Activated CD4-positive, alpha-beta T cell treated with anti-CD3 and anti-CD28 coated beads for 36 hours (primary cell): ENCODE data around the gene GIGYF1. TPM values are rescaled to one million over a fixed set of nuclear protein-coding genes. Genes with fewer than 3 reads are reported as not detected.
A peak's percentile ranks its signal among the peaks of the same experiment; 100 is the strongest.

Experiments used
- ATAC-seq: fragments of 200-7000 bp; cut with Tn5 transposase; one replicate; pipeline ENCODE4 v1.10.0; 2021; ENCODE audit warnings: mild to moderate bottlenecking, moderate library complexity
- CTCF ChIA-PET: fragments of 350-600 bp; sonication (Branson Sonifier 250); formaldehyde crosslinking; loops from one replicate; lab custom pipeline; 2021; ENCODE audit warnings: antibody characterized with exemption; lab: Charles Lee
- POLR2A ChIA-PET: fragments of 350-600 bp; sonication (Branson Sonifier 250); formaldehyde crosslinking; loops from one replicate; lab custom pipeline; 2021; ENCODE audit warnings: antibody characterized with exemption, inconsistent platforms; lab: Charles Lee
- DNase-seq: peaks from one replicate; pipeline ENCODE4 v3.0.0-alpha.2; 2020
- H3K27ac Mint-ChIP-seq: one replicate; pipeline ENCODE4 v1.8.0; 2021; ENCODE audit warnings: mixed read lengths
- H3K27me3 Mint-ChIP-seq: one replicate; pipeline ENCODE4 v1.8.0; 2021; ENCODE audit warnings: mixed read lengths
- H3K36me3 Mint-ChIP-seq: one replicate; pipeline ENCODE4 v1.8.0; 2021; ENCODE audit warnings: low read depth, mixed read lengths
- H3K4me1 Mint-ChIP-seq: one replicate; pipeline ENCODE4 v1.8.0; 2021; ENCODE audit warnings: mixed read lengths
- H3K4me3 Mint-ChIP-seq: one replicate; pipeline ENCODE4 v1.8.0; 2021; ENCODE audit warnings: mild to moderate bottlenecking, moderate library complexity, mixed read lengths
- H3K9me3 Mint-ChIP-seq: one replicate; pipeline ENCODE4 v1.8.0; 2021; ENCODE audit warnings: low read depth, mixed read lengths
- intact Hi-C, 2 experiments: fragments of 100-400 bp; cut with DNase I in 1 of 2; cut with micrococcal nuclease in 1 of 2; formaldehyde crosslinking; loops; one replicate each; pipeline versions ENCODE4 v1.14.2 to v1.15.1; 2022 to 2024; cut with DNase I, micrococcal nuclease
- total RNA-seq, 2 experiments: library from RNA; stranded (reverse); gene quantifications; one replicate each; pipeline ENCODE4 v1.2.3, GENCODE V29; 2021

Gene GIGYF1
- total RNA-seq, 2 experiments from 2014 or later, result 40.3 to 40.9 TPM

DNA sequence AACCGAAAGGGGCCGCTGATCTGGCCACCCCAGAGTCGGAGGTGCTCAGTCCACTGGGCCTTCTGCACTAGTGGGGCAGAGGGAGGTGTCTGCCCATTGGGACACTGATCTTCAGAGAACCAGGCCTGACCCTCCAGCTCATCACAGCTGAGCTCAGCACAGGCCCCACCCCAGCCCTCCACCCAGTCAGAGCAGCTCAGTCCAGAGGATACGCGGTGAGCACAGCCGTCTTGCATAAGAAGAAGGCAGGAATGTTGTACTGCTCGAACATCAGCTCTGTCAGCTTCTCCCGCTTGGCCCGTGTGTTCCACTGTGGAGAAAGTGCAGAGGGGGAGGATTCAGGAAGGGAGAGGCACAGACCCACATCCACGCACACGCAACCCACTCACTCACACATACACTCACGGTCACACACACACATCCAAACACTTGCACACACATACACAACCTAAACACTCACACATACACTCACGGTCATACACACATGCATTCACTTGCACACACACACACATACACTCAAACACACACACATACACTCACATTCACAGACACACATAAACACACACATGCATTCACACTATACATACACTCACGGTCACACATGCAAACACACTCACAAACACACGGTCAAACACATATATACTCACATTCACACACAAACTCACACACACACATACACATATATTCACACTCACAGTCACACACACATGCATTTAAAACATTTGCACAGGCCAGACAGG is 44.1 kb downstream of the GIGYF1 start:
- DNase-seq (no peak), ATAC-seq (no peak)
- H3K4me1 Mint-ChIP-seq, result no peaks in the 10 kb centered on the region
- peaks cover 18% of the 10 kb centered on the region for H3K27me3 Mint-ChIP-seq
- H3K27ac Mint-ChIP-seq, result no peak overlapping the region
- POLR2A ChIA-PET, result no interaction called here
- intact Hi-C loops, result no loop called here
- CTCF ChIA-PET, result no interaction called here
- H3K4me3 Mint-ChIP-seq, result no peak overlapping the region
- H3K36me3 Mint-ChIP-seq, result no peaks in the 10 kb centered on the region
- no peaks in the 10 kb centered on the region for H3K9me3 Mint-ChIP-seq

DNA sequence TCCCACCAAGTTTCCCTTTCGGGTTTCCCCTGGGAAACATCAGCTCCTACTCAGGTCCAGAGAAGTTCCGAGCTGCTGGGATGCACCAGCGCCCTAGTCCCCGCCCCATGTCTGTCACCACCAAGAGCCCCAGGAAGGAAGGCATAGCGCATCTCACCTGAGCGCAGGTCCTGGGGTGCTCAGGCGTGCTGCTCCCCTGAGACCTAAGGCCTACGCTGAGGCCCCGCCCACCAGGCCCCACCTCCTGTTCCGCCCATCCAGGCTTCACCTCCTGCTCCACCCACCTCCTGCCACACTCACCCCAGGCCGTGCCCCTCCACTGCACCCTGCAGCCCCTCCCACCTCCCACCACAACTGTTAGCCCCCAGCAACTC is 51.5 kb downstream of the GIGYF1 start:
- no peaks in the 10 kb centered on the region for H3K36me3 Mint-ChIP-seq
- no peaks in the 10 kb centered on the region for H3K27me3 Mint-ChIP-seq
- intact Hi-C loops, result no loop called here
- H3K27ac Mint-ChIP-seq, result no peak overlapping the region
- CTCF ChIA-PET, result no interaction called here
- POLR2A ChIA-PET, result interaction anchor here (0.6 kb wide), 1 partner anchor 113 kb away, joined by 3 read pairs; no protein-coding TSS in a partner anchor
- H3K4me1 Mint-ChIP-seq, result no peaks in the 10 kb centered on the region
- ATAC-seq (peak; percentile 68), DNase-seq (peak; percentile 55)
- no peaks in the 10 kb centered on the region for H3K9me3 Mint-ChIP-seq
- no peak overlapping the region for H3K4me3 Mint-ChIP-seq

- intact Hi-C loops, result no loop called here
- H3K27ac Mint-ChIP-seq, result no peak overlapping the region
- no peaks in the 10 kb centered on the region for H3K9me3 Mint-ChIP-seq
- H3K36me3 Mint-ChIP-seq, result no peaks in the 10 kb centered on the region
- no peak for ATAC-seq
- no peak for DNase-seq
- H3K4me1 Mint-ChIP-seq, result no peaks in the 10 kb centered on the region
- no peaks in the 10 kb centered on the region for H3K27me3 Mint-ChIP-seq
- no peak overlapping the region for H3K4me3 Mint-ChIP-seq
- CTCF ChIA-PET, result no interaction called here
- POLR2A ChIA-PET, result interaction anchor here (0.6 kb wide), 1 partner anchor 114 kb away, joined by 3 read pairs; no protein-coding TSS in a partner anchor
Observed at GRCh38 chr7:100641860-100642533, 52.1 kb downstream of the GIGYF1 start.

DNA sequence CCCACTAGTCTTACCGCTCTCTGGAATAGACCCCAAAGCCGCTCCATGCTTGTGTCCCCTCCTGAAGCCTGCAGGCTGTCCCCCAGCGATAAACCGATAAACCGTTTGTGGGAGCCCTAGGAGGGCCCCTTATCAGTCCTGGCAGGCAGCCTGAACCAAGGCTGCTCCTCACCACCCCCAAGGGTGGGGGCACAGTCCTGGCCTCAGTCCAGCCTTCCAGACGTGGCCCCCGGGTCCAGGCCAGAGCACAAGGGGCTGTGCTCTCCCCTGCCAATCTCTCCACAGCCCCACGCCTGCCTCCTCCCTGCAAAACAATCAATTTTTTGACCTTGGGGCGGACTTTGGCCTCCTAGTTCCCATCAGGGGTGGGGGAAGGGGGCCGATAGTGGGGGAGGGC is 52.6 kb downstream of the GIGYF1 start, which contains the start of gene TFR2:
TSS of gene TFR2 (minus strand) at position 90 of the 397 bp plus-strand sequence. CDS start at position 47, 43 bp downstream.
- Mint-ChIP-seq H3K36me3 (peaks cover 3% of the 10 kb centered on the region), H3K27me3 (no peaks in the 10 kb centered on the region), H3K27ac (no peak within 1 kb of the TSS), H3K9me3 (no peaks in the 10 kb centered on the region), H3K4me3 (no peak within 1 kb of the TSS), H3K4me1 (no peaks in the 10 kb centered on the region)
- ATAC-seq (no peak), DNase-seq (no peak)
- CTCF ChIA-PET, result no interaction called here
- intact Hi-C loops, result no loop called here
- POLR2A ChIA-PET, result no interaction called here

DNA sequence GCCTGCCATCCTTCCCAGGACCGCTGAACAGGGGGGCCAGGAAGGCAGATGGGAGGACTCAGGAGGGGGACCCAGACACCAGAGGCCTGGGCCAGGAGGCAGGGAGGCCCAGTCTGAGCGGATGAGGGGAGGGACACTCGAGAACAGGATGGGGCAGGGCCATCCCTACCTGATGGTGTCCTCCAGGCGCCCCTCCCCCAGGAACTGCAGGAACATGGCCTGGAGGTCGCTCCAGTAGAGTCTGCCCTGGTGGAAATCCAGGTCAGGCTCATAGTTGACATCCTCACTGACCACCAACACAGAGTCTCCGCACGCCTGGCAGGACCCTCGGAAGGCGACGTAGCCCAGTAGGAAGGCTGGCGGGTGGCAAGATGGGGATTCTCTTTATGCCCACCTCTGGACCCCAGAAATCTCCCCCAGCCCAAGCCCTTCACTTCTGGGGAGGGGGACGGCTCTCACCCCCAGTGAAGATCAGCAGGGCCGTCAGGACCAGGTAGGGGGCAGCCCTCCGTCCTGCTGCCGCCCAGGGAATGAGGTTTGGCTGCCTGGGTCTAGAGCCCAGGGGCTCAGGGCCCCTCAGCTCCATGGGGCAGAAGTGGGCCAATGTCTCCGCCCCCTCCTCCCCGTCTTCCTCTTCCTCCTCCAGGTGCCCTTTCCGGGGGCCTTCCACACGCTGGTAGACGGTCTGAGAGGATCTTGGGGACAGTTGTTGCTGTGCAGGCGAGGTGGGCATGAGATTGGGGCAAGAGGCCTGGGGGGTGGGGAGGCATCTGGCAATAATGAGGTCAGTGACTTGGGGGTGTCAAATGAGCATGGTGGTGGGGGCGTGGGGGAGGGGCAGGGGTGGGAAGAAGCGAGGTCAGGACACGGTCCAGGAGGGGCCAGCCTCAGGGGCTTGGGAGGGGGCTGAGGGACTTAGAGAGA is 53.3 kb downstream of the GIGYF1 start:
- ATAC-seq (no peak), DNase-seq (no peak)
- Mint-ChIP-seq H3K27ac (no peak overlapping the region), H3K4me1 (no peaks in the 10 kb centered on the region), H3K27me3 (no peaks in the 10 kb centered on the region), H3K4me3 (no peak overlapping the region), H3K9me3 (no peaks in the 10 kb centered on the region), H3K36me3 (peaks cover 4% of the 10 kb centered on the region)
- ChIA-PET CTCF (no interaction called here), POLR2A (no interaction called here)
- intact Hi-C loops, result no loop called here

DNA sequence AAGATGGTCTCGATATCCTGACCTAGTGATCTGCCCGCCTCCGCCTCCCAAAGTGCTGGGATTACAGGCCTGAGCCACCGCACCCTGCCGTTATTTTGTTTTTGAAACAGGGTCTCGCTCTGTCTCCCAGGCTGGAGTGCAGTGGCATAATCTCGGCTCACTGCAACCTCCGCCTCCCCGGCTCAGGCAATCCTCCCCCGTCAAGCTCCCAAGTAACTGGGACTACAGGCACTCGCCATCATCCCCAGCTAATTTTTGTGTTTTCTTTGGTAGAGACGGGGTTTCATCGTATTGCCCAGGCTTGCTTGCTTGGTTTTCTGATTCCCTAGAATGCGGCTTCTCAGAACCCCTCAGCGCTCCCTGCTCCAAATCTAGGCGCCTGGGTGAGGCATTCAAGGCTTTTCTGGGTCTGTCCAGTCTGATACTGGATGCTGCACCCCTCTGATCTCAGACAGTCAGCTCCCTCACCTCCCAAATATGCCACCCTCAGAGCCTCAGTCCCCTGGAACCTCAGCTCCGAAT is 54.0 kb downstream of the GIGYF1 start:
- ATAC-seq (no peak), DNase-seq (no peak)
- peaks cover 6% of the 10 kb centered on the region for H3K36me3 Mint-ChIP-seq
- H3K4me3 Mint-ChIP-seq, result no peak overlapping the region
- intact Hi-C loops, result no loop called here
- CTCF ChIA-PET, result no interaction called here
- no peak overlapping the region for H3K27ac Mint-ChIP-seq
- H3K4me1 Mint-ChIP-seq, result no peaks in the 10 kb centered on the region
- POLR2A ChIA-PET, result interaction anchor here (0.6 kb wide), 1 partner anchor 170 kb away, joined by 4 read pairs; no protein-coding TSS in a partner anchor
- no peaks in the 10 kb centered on the region for H3K27me3 Mint-ChIP-seq
- no peaks in the 10 kb centered on the region for H3K9me3 Mint-ChIP-seq

- intact Hi-C loops, result loop anchor here (1.0 to 5.0 kb wide), 3 partner anchors 40 to 61 kb away; partner anchors contain the start of genes GIGYF1 (in 2 of the 2) and GNB2 (in 1 of the 2)
- Mint-ChIP-seq H3K27me3 (no peaks in the 10 kb centered on the region), H3K36me3 (peaks cover 7% of the 10 kb centered on the region), H3K4me3 (peak overlapping the region; percentile 80), H3K4me1 (peaks cover 18% of the 10 kb centered on the region), H3K9me3 (no peaks in the 10 kb centered on the region), H3K27ac (peak overlapping the region; percentile 92)
- peak; percentile 75 for ATAC-seq
- peak; percentile 80 for DNase-seq
- POLR2A ChIA-PET, result interaction anchor here (0.7 to 2.1 kb wide), 4 partner anchors 16 to 73 kb away, joined by 3 to 5 read pairs (median 4); partner anchors contain the start of genes MOSPD3 and POP7
- CTCF ChIA-PET, result interaction anchor here (0.6 to 4.0 kb wide), 17 partner anchors 9 to 616 kb away, joined by 3 to 22 read pairs (median 5); partner anchors contain the start of genes FBXO24, LRCH4, MOSPD3 and POP7
Observed at GRCh38 chr7:100632951-100633717, 60.9 kb downstream of the GIGYF1 start.

GRCh38 chr7:100630066-100630465 is 64.0 kb downstream of the GIGYF1 start:
- ChIA-PET POLR2A (no interaction called here), CTCF (interaction anchor here (0.7 to 2.2 kb wide), 5 partner anchors 11 to 462 kb away, joined by 3 to 9 read pairs (median 5); partner anchors contain the start of genes FBXO24, GIGYF1 and POP7)
- Mint-ChIP-seq H3K9me3 (no peaks in the 10 kb centered on the region), H3K4me1 (peaks cover 28% of the 10 kb centered on the region), H3K27ac (peak overlapping the region; percentile 33), H3K27me3 (no peaks in the 10 kb centered on the region), H3K36me3 (peaks cover 2% of the 10 kb centered on the region), H3K4me3 (no peak overlapping the region)
- no peak for ATAC-seq
- no peak for DNase-seq
- intact Hi-C loops, result loop anchor here in 1 of 2 experiments (5.0 kb wide), 1 partner anchor 62 kb away; the partner anchor contains the start of gene GIGYF1
